ENCODE results near the gene LTBP1. TPM values are rescaled to one million over a fixed set of nuclear protein-coding genes. Genes with fewer than 3 reads are reported as not detected.

The LTBP1 gene
- total and polyA plus RNA-seq, 10 of the 15 experiments (the other 5 are each of a cell fraction or from before 2014, with no cell fraction given), result 0.01 to 0.28 (median 0.12) TPM; not detected in 2

GRCh38 chr2:33383855-33384598 is 437.3 kb downstream of the LTBP1 start:
- TF ChIP-seq HDAC2 (IDR thresholded peaks at IDR 0.05), result no peak
- no peak for TF ChIP-seq YY1 (IDR thresholded peaks at IDR 0.05; ENCODE audit: low read depth, low read length)
- TF ChIP-seq RFX5 (IDR thresholded peaks at IDR 0.05; ENCODE audit: low read depth, low read length), result no peak
- no peak for TF ChIP-seq TCF12 (IDR thresholded peaks at IDR 0.05; ENCODE audit: low read depth, low read length)
- TF ChIP-seq SKIL (IDR thresholded peaks at IDR 0.05; ENCODE audit: low read depth, poor library complexity, severe bottlenecking), result no peak
- no peak for TF ChIP-seq SMAD1 (IDR thresholded peaks at IDR 0.05; ENCODE audit: low read depth, partially characterized antibody)
- TF ChIP-seq NRF1 (conservative IDR thresholded peaks at IDR 0.05; ENCODE audit: low read depth, low read length), result no peak
- TF ChIP-seq MLLT1 (IDR thresholded peaks at IDR 0.05), result no peak
- TF ChIP-seq SMC3 (IDR thresholded peaks at IDR 0.05; ENCODE audit: borderline replicate concordance, low read length), result no peak
- TF ChIP-seq TCF3 (IDR thresholded peaks at IDR 0.05; ENCODE audit: borderline replicate concordance, insufficient read depth, low read depth, low read length), result no peak
- no peak for TF ChIP-seq USF2 (IDR thresholded peaks at IDR 0.05; ENCODE audit: borderline replicate concordance, low read depth, low read length)
- FAIRE-seq (no peak), DNase-seq (ENCODE audit: low read depth, low spot score) (no peak), ATAC-seq (no peak)
- no peak overlapping the region for H3K27ac ChIP-seq (ENCODE audit: control insufficient read depth, insufficient read depth)
- no peaks in the 10 kb centered on the region for H3K4me1 ChIP-seq (ENCODE audit: control insufficient read depth, insufficient read depth, low read length)
- H3K79me2 ChIP-seq (ENCODE audit: control insufficient read depth, insufficient read depth, low read length), result no peaks in the 10 kb centered on the region
- H3K36me3 ChIP-seq (ENCODE audit: control insufficient read depth in 2 of 2, insufficient read depth in 2 of 2, low read length in 1 of 2), result no peaks in the 10 kb centered on the region
- intact Hi-C loops (cut with micrococcal nuclease; ENCODE audit: unreplicated experiment), result no loop called here
- SMC1A ChIA-PET (ENCODE audit: uncharacterized antibody, unreplicated experiment), result interaction anchor here (0.8 kb wide), 1 partner anchor 60 kb away, joined by 3 read pairs; no protein-coding TSS in a partner anchor
- RAD21 ChIA-PET (ENCODE audit: unreplicated experiment), result no interaction called here
- no peak overlapping the region for H3K9ac ChIP-seq (ENCODE audit: control insufficient read depth, insufficient read depth, low read length)
- CTCF ChIA-PET, result interaction anchor here (1.2 to 4.6 kb wide), 2 partner anchors 11 to 199 kb away, joined by 4 to 33 read pairs; no protein-coding TSS in a partner anchor
- in situ Hi-C loops (cut with MboI), result no loop called here
- H3K4me2 ChIP-seq (ENCODE audit: control insufficient read depth, insufficient read depth), result no peak overlapping the region
- no peak overlapping the region for H3K4me3 ChIP-seq
- 52% methylated on average over 8 of the region's 8 CpGs for WGBS (ENCODE audit: insufficient coverage, insufficient replicate concordance, low lambda C conversion rate, missing lambda C conversion rate)
- no peaks in the 10 kb centered on the region for H4K20me1 ChIP-seq (ENCODE audit: control insufficient read depth, insufficient read depth)
- POLR2A ChIA-PET, result no interaction called here
- no peaks in the 10 kb centered on the region for H3K9me3 ChIP-seq (replicated peaks; ENCODE audit: control insufficient read depth, insufficient read depth, low read length)
- no TSS peak for BruUV-seq (replicated peaks)
- peaks cover 0 to 3% of the 10 kb centered on the region in 2 experiments; a peak in 3 of 4 replicates for H3K27me3 ChIP-seq (replicated peaks in 1 of 2; ENCODE audit: control insufficient read depth in 2 of 2, insufficient read depth in 2 of 2, low read length in 1 of 2)
- H2AFZ ChIP-seq (ENCODE audit: control insufficient read depth, low read depth, low read length), result no peak overlapping the region

All from GM12878 (cell line).